SU-DHL-6 (cell line): ENCODE measurements around the gene IRX3.

Experiments used
- CTCF ChIP-seq: fragments of 200-600 bp; sonication (generic); IDR thresholded peaks from one replicate; pipeline ENCODE4 v1.5.1; 2017; ENCODE audit warnings: antibody characterized with exemption, mild to moderate bottlenecking, low read length, moderate library complexity; ENCODE audit not compliant: insufficient read depth, poor library complexity, severe bottlenecking
- EZH2phosphoT487 ChIP-seq: fragments of 200-600 bp; sonication (generic), shearing (Covaris generic); conservative IDR thresholded peaks from 2 replicates; pipeline ENCODE4 v1.6.1; 2018; ENCODE audit warnings: mild to moderate bottlenecking, antibody characterized with exemption, low read length, moderate library complexity, mixed read lengths

DNA sequence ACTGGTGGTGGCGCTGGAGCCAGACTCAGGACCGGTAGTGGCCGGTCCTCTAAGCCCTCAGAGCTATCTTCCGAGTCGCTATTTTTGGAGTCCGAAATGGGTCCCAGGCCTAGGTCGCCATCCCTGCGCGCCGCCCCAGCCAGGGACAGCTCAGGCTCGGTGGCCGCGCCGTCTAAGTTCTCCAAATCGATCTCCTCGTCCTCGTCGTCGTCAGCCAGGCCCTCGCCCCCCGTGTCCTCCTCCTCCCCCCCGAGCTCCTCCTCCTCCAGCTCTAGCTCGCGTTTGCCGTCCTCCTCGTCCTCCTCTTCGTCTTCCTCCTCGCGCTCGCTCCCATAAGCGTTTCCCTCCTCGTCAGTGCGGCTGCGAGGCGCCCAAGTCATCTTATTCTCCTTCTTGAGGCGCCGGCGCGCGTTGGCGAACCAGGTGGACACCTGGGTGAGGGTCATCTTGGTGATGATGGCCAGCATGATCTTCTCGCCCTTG, 1.6 kb downstream of the IRX3 start:
- TF ChIP-seq CTCF (no peak), EZH2phosphoT487 (no peak)
